GM18519 (cell line): Measurements from ENCODE around the gene ZSCAN18.

Experiments used
- ATAC-seq: cut with Tn5 transposase; IDR thresholded peaks from one replicate; pipeline ENCODE4 v1.9.1; 2021; ENCODE audit warnings: mild to moderate bottlenecking, moderate library complexity; ENCODE audit not compliant: unreplicated experiment, low FRiP score

Gene ZSCAN18

DNA sequence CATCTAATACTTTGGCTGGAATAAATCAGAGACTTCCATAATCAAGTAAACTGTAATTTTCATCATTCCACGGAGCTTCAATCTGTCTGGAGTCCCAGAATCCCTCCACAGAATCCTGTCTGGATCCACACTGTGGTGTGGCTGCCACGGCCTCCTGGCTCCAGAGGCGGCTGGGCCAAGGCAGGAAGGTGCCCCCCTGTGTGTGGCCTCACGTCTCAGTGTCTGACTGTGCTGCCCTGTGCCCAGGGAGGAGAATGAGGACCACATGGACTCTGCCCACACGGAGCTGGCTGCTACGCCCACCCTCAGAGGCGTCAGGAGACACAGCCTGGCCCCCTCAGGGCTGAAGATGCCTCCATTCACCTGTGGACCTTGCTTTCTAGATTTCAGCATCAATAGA is 51.2 kb downstream of the ZSCAN18 start:
- no peak for ATAC-seq

- ATAC-seq: no peak
Observed at GRCh38 chr19:58045411-58046050, 52.5 kb downstream of the ZSCAN18 start.

- ATAC-seq: no peak
Observed at GRCh38 chr19:58044886-58045285, 53.1 kb downstream of the ZSCAN18 start.

GRCh38 chr19:58044391-58044790 is 53.6 kb downstream of the ZSCAN18 start:
- ATAC-seq: no peak

DNA sequence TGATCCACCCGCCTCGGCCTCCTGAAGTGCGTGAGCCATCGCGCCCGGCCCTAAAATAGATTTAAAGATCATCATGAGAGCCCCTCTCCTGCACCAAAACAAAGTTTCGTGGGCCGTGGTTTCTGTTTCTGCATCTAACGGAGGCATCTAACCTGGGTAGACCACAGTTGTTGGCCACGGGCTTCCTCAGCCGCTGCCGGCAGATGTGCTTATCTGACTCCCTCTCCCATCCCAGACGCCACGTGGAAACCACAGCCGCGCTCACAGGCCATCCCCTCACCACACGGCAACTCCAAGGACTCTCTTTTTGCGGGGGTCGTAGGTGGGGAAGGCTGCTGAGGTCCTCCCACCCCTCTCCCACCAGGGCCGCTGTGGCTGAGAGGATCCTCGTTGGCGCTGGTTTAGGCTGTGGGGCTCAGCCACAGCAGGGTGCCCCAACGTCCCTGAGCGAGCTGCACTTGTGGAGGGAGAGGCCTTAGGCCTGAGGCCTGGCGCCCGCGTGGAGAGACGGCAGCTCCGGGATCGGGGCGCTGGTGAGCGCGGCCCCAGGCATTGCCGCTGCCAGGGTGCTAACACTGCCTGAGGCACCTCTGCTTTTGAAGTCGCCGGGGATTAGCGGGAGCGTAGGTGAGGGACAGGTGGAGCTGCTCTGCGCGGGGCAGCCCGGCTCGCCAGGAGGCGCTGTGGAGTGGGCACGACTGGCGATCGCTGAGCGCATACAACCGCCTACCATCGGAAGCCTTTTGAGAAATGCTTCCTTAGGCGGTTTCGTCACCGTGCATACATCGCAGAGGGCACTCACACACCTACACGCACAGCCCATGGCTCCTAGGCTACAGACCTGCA is 55.3 kb downstream of the ZSCAN18 start:
- no peak for ATAC-seq

DNA sequence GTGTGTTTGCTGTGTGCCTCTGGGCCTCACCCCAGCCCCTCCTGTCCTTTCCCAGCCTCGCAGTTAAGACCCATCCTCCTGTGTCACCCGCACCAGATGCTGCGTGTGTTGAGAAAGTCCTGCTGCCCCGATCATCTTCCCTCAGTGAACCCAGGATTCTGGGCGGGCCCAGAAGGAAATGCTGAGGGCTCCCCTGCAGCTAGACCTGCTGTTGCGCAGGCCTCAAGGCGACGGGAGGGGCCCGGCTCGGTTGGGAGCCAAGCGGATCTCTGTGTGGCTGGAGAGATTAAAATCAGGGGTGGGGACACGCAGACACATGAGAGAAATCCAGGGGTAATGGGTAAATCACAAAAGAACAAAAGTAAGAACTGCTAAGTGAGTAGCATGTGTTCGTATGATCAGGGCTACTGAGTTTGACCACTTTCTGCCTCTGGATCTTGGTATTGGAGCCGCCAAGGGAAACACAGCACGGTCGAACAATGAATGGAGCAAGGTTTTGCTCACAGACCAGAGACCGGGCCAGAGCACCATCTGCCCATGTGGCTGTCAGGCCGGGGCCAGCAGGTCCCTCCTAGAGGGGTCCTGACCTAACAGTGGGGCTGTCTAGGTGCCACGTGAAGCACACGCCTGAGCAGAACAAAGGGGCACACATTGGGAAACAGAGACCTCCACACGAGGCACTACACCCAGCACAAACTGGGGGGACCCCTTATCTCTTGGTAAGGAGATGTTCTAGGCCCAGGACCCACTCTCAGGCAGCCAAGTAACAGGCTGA is 57.1 kb downstream of the ZSCAN18 start:
- ATAC-seq: no peak

GRCh38 chr19:58038688-58039204 is 59.3 kb downstream of the ZSCAN18 start:
- no peak for ATAC-seq

DNA sequence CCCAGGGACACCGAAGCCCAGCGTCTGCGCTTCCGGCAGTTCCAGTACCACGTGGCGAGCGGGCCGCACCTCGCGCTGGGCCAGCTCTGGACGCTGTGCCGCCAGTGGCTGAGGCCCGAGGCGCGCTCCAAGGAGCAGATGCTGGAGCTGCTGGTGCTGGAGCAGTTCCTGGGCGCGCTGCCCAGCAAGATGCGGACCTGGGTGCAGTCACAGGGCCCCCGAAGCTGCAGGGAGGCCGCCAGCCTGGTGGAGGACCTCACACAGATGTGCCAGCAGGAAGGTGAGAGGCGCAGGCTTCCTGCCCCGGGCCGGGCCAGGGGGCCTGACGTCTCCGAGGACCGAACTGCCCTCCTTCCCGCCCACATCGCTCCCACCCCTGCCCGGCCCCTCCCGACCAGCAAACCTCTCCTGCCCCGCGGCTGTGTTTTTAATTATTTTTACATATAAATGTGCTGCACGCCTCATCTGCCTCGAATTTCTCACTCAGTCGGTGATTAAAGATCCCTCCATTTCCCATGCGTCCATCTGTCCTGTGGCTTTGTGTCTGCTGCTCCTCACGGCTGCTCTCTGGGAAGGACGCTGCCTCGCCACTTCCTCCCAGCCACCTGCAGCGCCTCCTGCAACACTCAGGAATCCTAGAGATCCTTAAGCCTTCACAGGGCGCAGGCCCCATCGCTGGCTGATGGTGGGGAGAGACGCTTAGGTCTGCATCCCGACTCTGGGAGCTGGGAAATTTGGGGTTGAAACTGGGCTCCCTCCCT is 59.9 kb downstream of the ZSCAN18 start:
- no peak for ATAC-seq

DNA sequence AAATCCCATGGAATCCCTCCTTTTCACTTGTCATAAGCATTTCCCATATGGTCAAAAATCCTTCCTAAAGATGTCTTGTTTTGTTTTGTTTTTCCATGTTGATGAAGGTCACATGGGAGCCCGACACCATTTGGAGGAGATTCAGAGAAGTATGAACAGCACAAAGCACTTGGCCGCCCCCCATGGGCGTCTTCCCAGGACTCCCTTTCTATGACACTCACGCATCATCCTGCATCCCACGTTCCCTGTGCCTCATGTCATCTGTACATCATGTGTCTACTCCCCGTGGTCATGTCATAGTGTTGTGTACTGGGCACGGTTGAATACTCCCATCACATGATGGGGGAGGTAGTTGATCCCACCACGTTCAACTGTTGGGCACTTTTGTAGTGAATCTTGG is 62.2 kb downstream of the ZSCAN18 start:
- ATAC-seq: no peak

- ATAC-seq: no peak
Observed at GRCh38 chr19:58034477-58034793, 63.6 kb downstream of the ZSCAN18 start.
